Neural cell (in vitro differentiated cells): ENCODE measurements around the gene RENBP. TPM values are rescaled to one million over a fixed set of nuclear protein-coding genes. Genes with fewer than 3 reads are reported as not detected.

ENCODE experiments used
- H2AFZ ChIP-seq: fragments of 200-600, 300-800 bp; sonication (generic), shearing (Covaris generic); 2 replicates; pipeline ENCODE4 v1.6.0; 2014; ENCODE audit warnings: low read depth, mild to moderate bottlenecking, antibody characterized with exemption, low read length, moderate library complexity
- H3F3A ChIP-seq: fragments of 200-600 bp; shearing (Covaris generic); 2 replicates; pipeline ENCODE4 v1.6.1; 2016; ENCODE audit warnings: mild to moderate bottlenecking, moderate library complexity, mixed read lengths, antibody characterized with exemption, low read length; ENCODE audit not compliant: insufficient read depth, poor library complexity, severe bottlenecking
- H3K27ac ChIP-seq: fragments of 200-600, 300-800 bp; sonication (generic), shearing (Covaris generic); 2 replicates; pipeline ENCODE4 v1.5.1; 2014; ENCODE audit warnings: mild to moderate bottlenecking, low read length, moderate library complexity
- H3K27me3 ChIP-seq: fragments of 300-800, 200-600 bp; sonication (generic), shearing (Covaris generic); 2 replicates; pipeline ENCODE4 v1.6.0; 2014; ENCODE audit warnings: mild to moderate bottlenecking, low read depth, low read length, moderate library complexity; ENCODE audit not compliant: insufficient read depth
- H3K36me3 ChIP-seq: fragments of 300-800, 200-600 bp; sonication (generic), shearing (Covaris generic); 2 replicates; pipeline ENCODE4 v1.5.1; 2014; ENCODE audit warnings: mild to moderate bottlenecking, antibody characterized with exemption, low read length, moderate library complexity; ENCODE audit not compliant: insufficient read depth
- H3K4me2 ChIP-seq: fragments of 300-800, 200-600 bp; sonication (generic), shearing (Covaris generic); 2 replicates; pipeline ENCODE4 v1.6.0; 2014; ENCODE audit warnings: mild to moderate bottlenecking, low read length
- H3K4me3 ChIP-seq: fragments of 300-800, 200-600 bp; sonication (generic), shearing (Covaris generic); 2 replicates; pipeline ENCODE4 v1.5.1; 2014; ENCODE audit warnings: mild to moderate bottlenecking, low read length, moderate library complexity
- H3K79me2 ChIP-seq: fragments of 200-600 bp; shearing (Covaris generic); replicated peaks from 2 replicates; pipeline ENCODE4 v1.6.0; 2014; ENCODE audit warnings: mild to moderate bottlenecking, low read length, moderate library complexity; ENCODE audit not compliant: insufficient read depth
- H3K9ac ChIP-seq: fragments of 300-800, 200-600 bp; sonication (generic), shearing (Covaris generic); 2 replicates; pipeline ENCODE4 v1.6.1; 2016; ENCODE audit warnings: mild to moderate bottlenecking, low read length, mixed read lengths
- H3K9me2 ChIP-seq: fragments of 200-600 bp; shearing (Covaris generic); 2 replicates; pipeline ENCODE4 v1.6.1; 2016; ENCODE audit warnings: mild to moderate bottlenecking, low read length, mixed read lengths; ENCODE audit not compliant: insufficient read depth
- H3K9me3 ChIP-seq: fragments of 200-600, 300-800 bp; sonication (generic), shearing (Covaris generic); 2 replicates; pipeline ENCODE4 v1.6.1; 2016; ENCODE audit warnings: mild to moderate bottlenecking, mixed run types, low read length, moderate library complexity, mixed read lengths
- H4K20me1 ChIP-seq: fragments of 200-600 bp; shearing (Covaris generic); 2 replicates; pipeline ENCODE4 v1.6.1; 2016; ENCODE audit warnings: mild to moderate bottlenecking, mixed run types; ENCODE audit not compliant: insufficient read depth
- CTCF ChIP-seq: fragments of 450-650 bp; IDR thresholded peaks from 2 replicates; pipeline ENCODE4 v1.5.1; 2014; ENCODE audit warnings: antibody characterized with exemption, mild to moderate bottlenecking, moderate library complexity; ENCODE audit not compliant: poor library complexity, severe bottlenecking
- EP300 ChIP-seq: fragments of 450-650 bp; conservative IDR thresholded peaks from 2 replicates; pipeline ENCODE4 v1.6.1; 2014; ENCODE audit warnings: antibody characterized with exemption, mild to moderate bottlenecking, moderate library complexity; ENCODE audit not compliant: poor library complexity, severe bottlenecking
- EZH2 ChIP-seq: fragments of 200-600, 300-800 bp; shearing (Covaris generic), sonication (generic); IDR thresholded peaks from 2 replicates; pipeline ENCODE4 v1.6.1; 2014; ENCODE audit warnings: antibody characterized with exemption, low read length, borderline replicate concordance, mild to moderate bottlenecking; ENCODE audit not compliant: insufficient read depth, poor library complexity, severe bottlenecking
- MXI1 ChIP-seq: fragments of 450-650 bp; conservative IDR thresholded peaks from 2 replicates; pipeline ENCODE4 v1.6.1; 2014; ENCODE audit warnings: antibody characterized with exemption, mild to moderate bottlenecking; ENCODE audit not compliant: poor library complexity, severe bottlenecking
- POLR2AphosphoS5 ChIP-seq: IDR thresholded peaks from 2 replicates; pipeline ENCODE4 v1.6.1; 2012
- RAD21 ChIP-seq: fragments of 450-650 bp; conservative IDR thresholded peaks from 2 replicates; pipeline ENCODE4 v1.6.1; 2014; ENCODE audit warnings: antibody characterized with exemption, mild to moderate bottlenecking, moderate library complexity
- REST ChIP-seq: IDR thresholded peaks from 2 replicates; pipeline ENCODE4 v1.6.1; 2012; ENCODE audit warnings: borderline replicate concordance
- SMC3 ChIP-seq: fragments of 450-650 bp; conservative IDR thresholded peaks from 2 replicates; pipeline ENCODE4 v1.6.1; 2014; ENCODE audit warnings: antibody characterized with exemption, mild to moderate bottlenecking, moderate library complexity; ENCODE audit not compliant: poor library complexity
- TAF1 ChIP-seq: IDR thresholded peaks from 2 replicates; pipeline ENCODE4 v1.6.1; 2012; ENCODE audit warnings: low read depth
- polyA plus RNA-seq: library from polyadenylated mRNA; depleted of rRNA; stranded (reverse); fragments of >200 nt; gene quantifications from 2 replicates; pipeline ENCODE4 v1.2.3, GENCODE V29; 2014

The RENBP gene
- polyA plus RNA-seq, 1 donor from 2014 or later = 0.89 TPM

GRCh38 chrX:153963546-153963945, 19.1 kb upstream of the RENBP start:
- Histone ChIP-seq H4K20me1 (no peaks in the 10 kb centered on the region), H3K27ac (no peak overlapping the region), H2AFZ (no peak overlapping the region), H3K4me2 (no peak overlapping the region), H3K4me3 (no peak overlapping the region), H3K36me3 (no peaks in the 10 kb centered on the region), H3K9ac (no peak overlapping the region), H3K9me3 (no peaks in the 10 kb centered on the region), H3F3A (no peaks in the 10 kb centered on the region), H3K9me2 (no peaks in the 10 kb centered on the region), H3K27me3 (no peaks in the 10 kb centered on the region), H3K79me2 (peaks cover 33% of the 10 kb centered on the region)
- no peak for TF ChIP-seq EP300
- no peak for TF ChIP-seq RAD21
- no peak for TF ChIP-seq REST
- no peak for TF ChIP-seq POLR2AphosphoS5
- no peak for TF ChIP-seq EZH2
- no peak for TF ChIP-seq MXI1
- TF ChIP-seq CTCF = no peak
- no peak for TF ChIP-seq TAF1
- TF ChIP-seq SMC3 = no peak

- no peaks in the 10 kb centered on the region for H4K20me1 ChIP-seq
- H3F3A ChIP-seq = no peaks in the 10 kb centered on the region
- H3K4me3 ChIP-seq = no peak overlapping the region
- H2AFZ ChIP-seq = no peak overlapping the region
- peaks cover 12% of the 10 kb centered on the region for H3K79me2 ChIP-seq
- no peaks in the 10 kb centered on the region for H3K27me3 ChIP-seq
- H3K27ac ChIP-seq = no peak overlapping the region
- no peak overlapping the region for H3K9ac ChIP-seq
- H3K9me2 ChIP-seq = no peaks in the 10 kb centered on the region
- H3K9me3 ChIP-seq = no peaks in the 10 kb centered on the region
- H3K36me3 ChIP-seq = no peaks in the 10 kb centered on the region
- no peak overlapping the region for H3K4me2 ChIP-seq
- no peak for TF ChIP-seq TAF1
- no peak for TF ChIP-seq CTCF
- TF ChIP-seq EP300 = no peak
- no peak for TF ChIP-seq MXI1
- TF ChIP-seq POLR2AphosphoS5 = no peak
- TF ChIP-seq EZH2 = no peak
- TF ChIP-seq SMC3 = no peak
- TF ChIP-seq REST = no peak
Observed at GRCh38 chrX:153961292-153961691, 16.8 kb upstream of the RENBP start.
